GM12872 (cell line): ENCODE measurements around the gene LMOD3.

Source experiments
- CTCF ChIP-seq: IDR thresholded peaks from 3 replicates; pipeline ENCODE4 v1.5.1; 2011; ENCODE audit warnings: low read depth, mild to moderate bottlenecking, low read length, moderate library complexity; ENCODE audit not compliant: insufficient read depth

The LMOD3 gene

GRCh38 chr3:69085833-69086722 is 36.3 kb downstream of the LMOD3 start:
- no peak for TF ChIP-seq CTCF

- no peak for TF ChIP-seq CTCF
These were observed 37.1 kb downstream of the LMOD3 start for GRCh38 chr3:69085168-69085832.

GRCh38 chr3:69084326-69085167 is 37.8 kb downstream of the LMOD3 start, which contains the start of gene ARL6IP5:
Gene ARL6IP5, plus strand, starts transcription at chr3:69084937. Its CDS starts 111 bp downstream, at chr3:69085048.
- no peak for TF ChIP-seq CTCF

- TF ChIP-seq CTCF, result no peak
These were observed 39.6 kb downstream of the LMOD3 start for GRCh38 chr3:69082805-69083204.

- no peak for TF ChIP-seq CTCF
These were observed 40.0 kb downstream of the LMOD3 start for GRCh38 chr3:69082361-69082760.

- no peak for TF ChIP-seq CTCF
These were observed 40.7 kb downstream of the LMOD3 start for GRCh38 chr3:69081583-69082262.
